ENCODE measurements around the gene NCAM1.

DNA sequence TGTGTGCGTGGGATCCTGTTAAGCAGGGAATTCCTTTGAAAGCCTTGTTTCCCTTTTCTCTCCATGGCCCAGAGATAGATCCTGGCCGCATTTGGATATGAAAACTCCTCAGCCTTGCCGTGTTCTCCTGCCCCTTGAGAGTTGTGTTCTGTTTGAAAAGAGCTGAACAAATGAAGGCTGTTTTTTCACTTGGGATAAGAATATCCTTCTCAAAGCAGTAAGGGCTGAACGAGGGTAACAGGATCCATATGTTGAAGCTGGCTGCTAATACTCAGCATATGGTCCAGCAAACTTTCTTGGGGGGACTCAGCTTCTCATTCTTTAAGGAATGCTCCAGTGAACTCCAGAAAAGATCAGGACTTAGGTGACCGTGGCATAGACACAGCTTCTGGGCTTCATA lies 238.6 kb downstream of the NCAM1 start:
- TF ChIP-seq POLR2AphosphoS5 (IDR thresholded peaks at IDR 0.05; ENCODE audit: borderline replicate concordance, low read depth, low read length) (no peak), EZH2 (IDR thresholded peaks at IDR 0.05) (no peak), FOXP2 (optimal IDR thresholded peaks at IDR 0.05; ENCODE audit: control extremely low read depth, extremely low read length, insufficient read depth) (no peak)

Measured in SK-N-MC (cell line).